ENCODE measurements around the gene CASD1. TPM values are rescaled to one million over a fixed set of nuclear protein-coding genes. Genes with fewer than 3 reads are reported as not detected.

CASD1 gene
- polyA plus RNA-seq, 1 donor (not counting 4 experiments of a cell fraction or from before 2014, with no cell fraction given): 7.1 TPM

DNA sequence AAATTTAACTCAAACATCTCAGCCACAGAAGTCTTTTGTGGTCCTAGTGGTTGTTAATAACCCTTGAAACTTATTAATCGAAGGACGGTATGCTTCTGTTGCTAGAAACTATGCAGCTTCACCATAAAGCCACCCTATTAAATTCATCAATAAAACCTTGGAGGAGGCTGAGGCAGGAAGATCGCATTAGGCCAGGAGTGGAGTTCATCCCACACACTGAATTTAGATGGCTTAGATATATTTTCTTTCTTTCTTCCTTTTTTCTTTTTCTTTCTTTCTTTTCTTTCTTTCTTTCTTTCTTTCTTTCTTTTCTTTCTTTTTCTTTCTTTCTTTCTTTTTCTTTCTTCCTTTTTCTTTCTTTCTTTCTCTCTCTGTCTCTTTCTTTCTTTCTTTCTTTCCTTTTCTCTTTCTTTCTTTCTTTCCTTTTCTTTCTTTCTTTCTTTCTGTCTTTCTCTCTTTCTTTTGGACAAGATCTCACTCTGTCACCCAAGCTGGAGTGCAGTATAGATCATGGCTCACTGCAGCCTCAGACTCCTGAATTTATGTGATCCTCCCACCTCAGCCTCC is 30.9 kb upstream of the CASD1 start:
- H4K20me1 ChIP-seq (ENCODE audit: control insufficient read depth, extremely low read depth, insufficient read depth, low read length): no peaks in the 10 kb centered on the region
- H3K79me2 ChIP-seq (ENCODE audit: control insufficient read depth, insufficient read depth, low read length): no peaks in the 10 kb centered on the region
- no peaks in the 10 kb centered on the region for H3K4me1 ChIP-seq (ENCODE audit: control insufficient read depth, extremely low read depth, insufficient read depth, low read length)
- no peak for DNase-seq (ENCODE audit: low read depth, low spot score)
- no peak overlapping the region for H3K27ac ChIP-seq (ENCODE audit: control insufficient read depth, insufficient read depth, low read length)
- FAIRE-seq: no peak
- TF ChIP-seq, protein P1, sequence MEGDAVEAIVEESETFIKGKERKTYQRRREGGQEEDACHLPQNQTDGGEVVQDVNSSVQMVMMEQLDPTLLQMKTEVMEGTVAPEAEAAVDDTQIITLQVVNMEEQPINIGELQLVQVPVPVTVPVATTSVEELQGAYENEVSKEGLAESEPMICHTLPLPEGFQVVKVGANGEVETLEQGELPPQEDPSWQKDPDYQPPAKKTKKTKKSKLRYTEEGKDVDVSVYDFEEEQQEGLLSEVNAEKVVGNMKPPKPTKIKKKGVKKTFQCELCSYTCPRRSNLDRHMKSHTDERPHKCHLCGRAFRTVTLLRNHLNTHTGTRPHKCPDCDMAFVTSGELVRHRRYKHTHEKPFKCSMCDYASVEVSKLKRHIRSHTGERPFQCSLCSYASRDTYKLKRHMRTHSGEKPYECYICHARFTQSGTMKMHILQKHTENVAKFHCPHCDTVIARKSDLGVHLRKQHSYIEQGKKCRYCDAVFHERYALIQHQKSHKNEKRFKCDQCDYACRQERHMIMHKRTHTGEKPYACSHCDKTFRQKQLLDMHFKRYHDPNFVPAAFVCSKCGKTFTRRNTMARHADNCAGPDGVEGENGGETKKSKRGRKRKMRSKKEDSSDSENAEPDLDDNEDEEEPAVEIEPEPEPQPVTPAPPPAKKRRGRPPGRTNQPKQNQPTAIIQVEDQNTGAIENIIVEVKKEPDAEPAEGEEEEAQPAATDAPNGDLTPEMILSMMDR (optimal IDR thresholded peaks at IDR 0.05 in 1 of 3, IDR thresholded peaks at IDR 0.05 in 1 of 3, conservative IDR thresholded peaks at IDR 0.05 in 1 of 3; ENCODE audit: extremely low read depth in 1 of 3, insufficient read depth in 2 of 3, low read length in 3 of 3): no peak
- TF ChIP-seq EZH2 (IDR thresholded peaks at IDR 0.05; ENCODE audit: low read length): no peak
- H3K9me1 ChIP-seq (ENCODE audit: control insufficient read depth, extremely low read depth, insufficient read depth, low read length): no peaks in the 10 kb centered on the region
- no peak overlapping the region for H3K4me2 ChIP-seq (ENCODE audit: control insufficient read depth, extremely low read depth, insufficient read depth, low read depth, low read length)
- H3K4me3 ChIP-seq (ENCODE audit: control insufficient read depth in 2 of 3, extremely low read depth in 1 of 3, insufficient read depth in 2 of 3, low read depth in 1 of 3, low read length in 3 of 3): no peak overlapping the region
- dilution Hi-C loops (cut with MboI; ENCODE audit: extremely low pct_ligation_motif_present, low sequenced_read_pairs): no loop called here
- H3K36me3 ChIP-seq (ENCODE audit: control insufficient read depth in 2 of 2, extremely low read depth in 1 of 2, insufficient read depth in 2 of 2, low read length in 2 of 2): no peaks in the 10 kb centered on the region
- H3K9ac ChIP-seq (ENCODE audit: control insufficient read depth, extremely low read depth, insufficient read depth, low read length): no peak overlapping the region
- peaks cover 4% of the 10 kb centered on the region for H3K27me3 ChIP-seq (ENCODE audit: control insufficient read depth, extremely low read depth, insufficient read depth, low read length)
- H2AFZ ChIP-seq (ENCODE audit: control insufficient read depth, low read length): no peak overlapping the region
- no peaks in the 10 kb centered on the region for H3K9me3 ChIP-seq (ENCODE audit: control insufficient read depth, low read depth, low read length)

DNA sequence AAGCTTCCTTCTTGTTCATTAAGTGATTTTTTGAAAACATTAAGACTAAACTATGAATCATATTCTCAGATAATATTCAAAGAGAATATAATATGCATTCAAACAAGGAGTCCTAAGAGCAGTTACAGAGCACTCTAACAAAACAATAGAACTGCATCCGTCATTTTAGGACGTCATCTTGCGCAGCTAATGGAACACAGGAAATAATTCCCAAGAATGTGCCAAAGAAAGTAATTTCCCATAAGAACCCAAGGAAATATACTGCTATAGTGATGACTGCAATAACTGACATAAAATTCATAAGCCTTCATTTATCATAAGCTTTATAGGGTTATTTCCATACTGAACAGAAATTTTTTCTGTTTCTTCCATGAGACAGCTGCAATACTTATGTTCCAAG is 28.3 kb upstream of the CASD1 start:
- dilution Hi-C loops (cut with MboI; ENCODE audit: extremely low pct_ligation_motif_present, low sequenced_read_pairs): no loop called here
- H4K20me1 ChIP-seq (ENCODE audit: control insufficient read depth, extremely low read depth, insufficient read depth, low read length): no peaks in the 10 kb centered on the region
- FAIRE-seq: no peak

More for the DNA sequence above, 28.3 kb upstream of the CASD1 start:
- Histone ChIP-seq H3K9me1 (ENCODE audit: control insufficient read depth, extremely low read depth, insufficient read depth, low read length) (no peaks in the 10 kb centered on the region), H3K4me1 (ENCODE audit: control insufficient read depth, extremely low read depth, insufficient read depth, low read length) (no peaks in the 10 kb centered on the region), H3K9me3 (ENCODE audit: control insufficient read depth, low read depth, low read length) (no peaks in the 10 kb centered on the region), H3K4me2 (ENCODE audit: control insufficient read depth, extremely low read depth, insufficient read depth, low read depth, low read length) (no peak overlapping the region), H3K27ac (ENCODE audit: control insufficient read depth, insufficient read depth, low read length) (no peak overlapping the region), H3K9ac (ENCODE audit: control insufficient read depth, extremely low read depth, insufficient read depth, low read length) (no peak overlapping the region), H2AFZ (ENCODE audit: control insufficient read depth, low read length) (no peak overlapping the region), H3K27me3 (ENCODE audit: control insufficient read depth, extremely low read depth, insufficient read depth, low read length) (peaks cover 4% of the 10 kb centered on the region), H3K79me2 (ENCODE audit: control insufficient read depth, insufficient read depth, low read length) (no peaks in the 10 kb centered on the region), H3K4me3 (ENCODE audit: control insufficient read depth in 2 of 3, extremely low read depth in 1 of 3, insufficient read depth in 2 of 3, low read depth in 1 of 3, low read length in 3 of 3) (no peak overlapping the region), H3K36me3 (ENCODE audit: control insufficient read depth in 2 of 2, extremely low read depth in 1 of 2, insufficient read depth in 2 of 2, low read length in 2 of 2) (no peaks in the 10 kb centered on the region)
- no peak for TF ChIP-seq EZH2 (IDR thresholded peaks at IDR 0.05; ENCODE audit: low read length)
- TF ChIP-seq, protein P1 (optimal IDR thresholded peaks at IDR 0.05 in 1 of 3, IDR thresholded peaks at IDR 0.05 in 1 of 3, conservative IDR thresholded peaks at IDR 0.05 in 1 of 3; ENCODE audit: extremely low read depth in 1 of 3, insufficient read depth in 2 of 3, low read length in 3 of 3): no peak
- no peak for DNase-seq (ENCODE audit: low read depth, low spot score)

Measured in keratinocyte (primary cell).